Natural killer cell (primary cell): Measurements from ENCODE around the gene PRTG. TPM values are rescaled to one million over a fixed set of nuclear protein-coding genes. Genes with fewer than 3 reads are reported as not detected.

Experiments
- ATAC-seq, 3 donors: fragments of 150-1000 bp in 2 of 3; fragments of 200-7000 bp in 1 of 3; cut with Tn5 transposase; 1 replicate in 1 of 3; 2 replicates in 2 of 3; pipeline ENCODE4 v1.10.0; 2021; ENCODE audit warnings: mild to moderate bottlenecking in 2 of 3, moderate library complexity in 2 of 3
- DNase-seq, 2 donors: peaks; one replicate each; pipeline versions ENCODE4 v3.0.0 to v3.0.0-alpha.2; 2013 to 2021; ENCODE audit warnings: mixed read lengths in 1 of 2
- H3K27ac ChIP-seq: one replicate; pipeline ENCODE4 v1.5.1; 2013; ENCODE audit warnings: mild to moderate bottlenecking, low read length
- H3K27me3 ChIP-seq: one replicate; pipeline ENCODE4 v1.6.1; 2013; ENCODE audit warnings: low read length; ENCODE audit not compliant: control insufficient read depth, insufficient read depth
- H3K36me3 ChIP-seq: one replicate; pipeline ENCODE4 v1.6.1; 2013; ENCODE audit warnings: low read length; ENCODE audit not compliant: control insufficient read depth, insufficient read depth
- H3K4me1 ChIP-seq: one replicate; pipeline ENCODE4 v1.6.1; 2013; ENCODE audit warnings: low read length; ENCODE audit not compliant: control insufficient read depth, insufficient read depth
- H3K4me3 ChIP-seq: one replicate; pipeline ENCODE4 v1.5.1; 2013; ENCODE audit warnings: low read length
- H3K9me3 ChIP-seq: one replicate; pipeline ENCODE4 v1.6.1; 2013; ENCODE audit warnings: low read length; ENCODE audit not compliant: control insufficient read depth, insufficient read depth
- H3K27ac Mint-ChIP-seq, 2 donors: one replicate each; pipeline ENCODE4 v1.8.0; 2022; ENCODE audit warnings: mild to moderate bottlenecking in 2 of 2, mixed read lengths in 2 of 2, moderate library complexity in 1 of 2
- H3K27me3 Mint-ChIP-seq, 2 donors: one replicate each; pipeline ENCODE4 v1.8.0; 2022; ENCODE audit warnings: low read depth in 2 of 2, mixed read lengths in 2 of 2
- H3K36me3 Mint-ChIP-seq: one replicate; pipeline ENCODE4 v1.8.0; 2022; ENCODE audit warnings: mixed read lengths
- H3K4me1 Mint-ChIP-seq, 2 donors: one replicate each; pipeline ENCODE4 v1.8.0; 2022; ENCODE audit warnings: mixed read lengths in 2 of 2
- H3K4me3 Mint-ChIP-seq: one replicate; pipeline ENCODE4 v1.8.0; 2022; ENCODE audit warnings: mild to moderate bottlenecking, moderate library complexity, mixed read lengths
- H3K9me3 Mint-ChIP-seq, 2 donors: one replicate each; pipeline ENCODE4 v1.8.0; 2022; ENCODE audit warnings: mixed read lengths in 2 of 2
- CTCF ChIP-seq: fragments of 200-600 bp; IDR thresholded peaks from one replicate; pipeline ENCODE4 v1.8.0; 2022; ENCODE audit warnings: antibody characterized with exemption
- WGBS: methylation state at CpG from one replicate; pipeline ENCODE4 v1.1.7; 2013; ENCODE audit warnings: missing lambda C conversion rate; ENCODE audit not compliant: insufficient coverage; 5-methylcytosine and 5-hydroxymethylcytosine counted together
- intact Hi-C: fragments of 100-400 bp; cut with micrococcal nuclease; formaldehyde crosslinking; loops from one replicate; pipeline ENCODE4 v1.14.2; 2022
- total RNA-seq, 4 donors: library from RNA; stranded (reverse); fragments of 120-200 nt in 1 of 4; gene quantifications; one replicate each; pipeline versions ENCODE4 v1.2.3 to v1.2.4, GENCODE V29; 2013 to 2022

PRTG gene
- total RNA-seq, 3 donors from 2014 or later (not counting 1 experiment from before 2014, with no cell fraction given): not detected

DNA sequence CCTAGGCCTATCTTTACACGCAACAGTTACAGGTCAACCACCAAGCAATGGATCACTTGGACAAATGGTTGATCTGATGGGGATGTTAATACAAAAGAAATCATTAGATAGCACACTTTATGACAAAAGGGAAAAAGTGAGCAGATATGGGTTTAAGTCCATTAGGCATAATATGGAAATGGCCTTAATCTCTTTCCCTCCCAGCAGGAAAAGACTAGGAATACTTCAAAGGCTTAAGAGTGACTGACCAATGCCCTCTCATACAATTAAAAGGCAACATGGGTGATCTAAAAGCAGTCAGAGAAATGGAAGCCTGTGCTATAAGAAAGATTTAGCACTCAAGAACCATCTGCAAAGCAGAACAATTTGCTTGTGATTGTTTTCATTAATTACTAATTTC is 3.3 kb downstream of the PRTG start:
- no peaks in the 10 kb centered on the region for H3K9me3 ChIP-seq
- H3K4me1 ChIP-seq: peaks cover 10% of the 10 kb centered on the region
- Mint-ChIP-seq H3K4me3 (no peak overlapping the region), H3K27ac (no peak overlapping the region), H3K4me1 (no peaks in the 10 kb centered on the region), H3K36me3 (no peaks in the 10 kb centered on the region), H3K27me3 (peaks cover 16 to 35% of the 10 kb centered on the region in 2 donors), H3K9me3 (no peaks in the 10 kb centered on the region)
- DNase-seq (no peak), ATAC-seq (no peak)
- H3K27me3 ChIP-seq: peaks cover 33% of the 10 kb centered on the region
- no peak overlapping the region for H3K4me3 ChIP-seq
- intact Hi-C loops: no loop called here
- H3K27ac ChIP-seq: no peak overlapping the region
- H3K36me3 ChIP-seq: no peaks in the 10 kb centered on the region
- WGBS: 100% methylated on average over 1 of the region's 1 CpG
- no peak for TF ChIP-seq CTCF

GRCh38 chr15:55738715-55739114 is 4.2 kb downstream of the PRTG start:
- Mint-ChIP-seq H3K27ac (no peak overlapping the region), H3K4me1 (no peaks in the 10 kb centered on the region), H3K4me3 (no peak overlapping the region), H3K9me3 (no peaks in the 10 kb centered on the region), H3K27me3 (peaks cover 14 to 32% of the 10 kb centered on the region in 2 donors), H3K36me3 (no peaks in the 10 kb centered on the region)
- H3K4me3 ChIP-seq: no peak overlapping the region
- WGBS: 0% methylated on average over 1 of the region's 1 CpG
- H3K27me3 ChIP-seq: peaks cover 27% of the 10 kb centered on the region
- H3K9me3 ChIP-seq: no peaks in the 10 kb centered on the region
- H3K4me1 ChIP-seq: peaks cover 10% of the 10 kb centered on the region
- no peak overlapping the region for H3K27ac ChIP-seq
- no peak for ATAC-seq
- no peak for DNase-seq
- intact Hi-C loops: no loop called here
- H3K36me3 ChIP-seq: no peaks in the 10 kb centered on the region
- no peak for TF ChIP-seq CTCF

DNA sequence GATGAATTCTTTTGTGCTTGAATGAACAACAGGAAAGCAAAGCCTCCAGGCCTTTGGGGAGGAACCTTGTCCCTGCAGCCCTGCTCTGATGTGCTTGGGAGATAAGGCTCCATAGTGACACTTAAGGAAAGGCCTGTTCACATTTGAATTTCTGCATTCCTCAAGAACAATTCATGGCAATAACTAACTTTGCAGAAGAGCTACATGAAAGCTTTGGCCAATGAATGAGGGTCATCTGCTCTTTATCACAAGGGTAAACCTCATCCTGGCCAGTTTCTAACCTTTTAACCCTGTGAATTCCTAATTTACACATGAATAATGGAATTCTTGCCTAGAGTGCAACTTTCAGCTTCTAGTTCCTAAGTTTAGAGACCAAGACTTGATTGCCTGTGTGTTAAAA is 5.6 kb downstream of the PRTG start:
- H3K4me3 ChIP-seq: no peak overlapping the region
- ATAC-seq (no peak), DNase-seq (no peak)
- Mint-ChIP-seq H3K36me3 (no peaks in the 10 kb centered on the region), H3K27ac (no peak overlapping the region), H3K27me3 (peaks cover 12 to 30% of the 10 kb centered on the region in 2 donors), H3K4me1 (no peaks in the 10 kb centered on the region), H3K4me3 (no peak overlapping the region), H3K9me3 (no peaks in the 10 kb centered on the region)
- H3K36me3 ChIP-seq: no peaks in the 10 kb centered on the region
- TF ChIP-seq CTCF: no peak
- H3K27me3 ChIP-seq: peaks cover 27% of the 10 kb centered on the region
- intact Hi-C loops: no loop called here
- no peaks in the 10 kb centered on the region for H3K9me3 ChIP-seq
- peaks cover 10% of the 10 kb centered on the region for H3K4me1 ChIP-seq
- H3K27ac ChIP-seq: no peak overlapping the region

GRCh38 chr15:55736756-55737155 is 6.2 kb downstream of the PRTG start:
- H3K27me3 Mint-ChIP-seq: peaks cover 12 to 30% of the 10 kb centered on the region in 2 donors
- WGBS: 77% methylated on average over 3 of the region's 3 CpGs
- H3K4me3 ChIP-seq: no peak overlapping the region
- H3K4me3 Mint-ChIP-seq: no peak overlapping the region
- no peak overlapping the region for H3K27ac Mint-ChIP-seq
- no peaks in the 10 kb centered on the region for H3K4me1 Mint-ChIP-seq
- H3K27ac ChIP-seq: no peak overlapping the region
- H3K36me3 Mint-ChIP-seq: no peaks in the 10 kb centered on the region
- no peaks in the 10 kb centered on the region for H3K36me3 ChIP-seq
- ATAC-seq: no peak
- no peak for TF ChIP-seq CTCF
- intact Hi-C loops: no loop called here
- no peak for DNase-seq
- H3K9me3 ChIP-seq: no peaks in the 10 kb centered on the region
- H3K4me1 ChIP-seq: peaks cover 5% of the 10 kb centered on the region
- H3K27me3 ChIP-seq: peaks cover 23% of the 10 kb centered on the region
- H3K9me3 Mint-ChIP-seq: no peaks in the 10 kb centered on the region
